Breast epithelium (tissue), 4 donors: Measurements from ENCODE around the gene GPR17. TPM values are rescaled to one million over a fixed set of nuclear protein-coding genes. Genes with fewer than 3 reads are reported as not detected.

Experiments
- DNase-seq, 2 donors: peaks; one replicate each; pipeline ENCODE4 v3.0.0-alpha.2; 2019; ENCODE audit warnings: low spot score in 2 of 2
- H3K27ac ChIP-seq, 2 donors: fragments of 200-600 bp; sonication (generic) in 1 of 2; one replicate each; pipeline ENCODE4 v1.5.1; 2016 to 2019; ENCODE audit warnings: mild to moderate bottlenecking in 1 of 2
- H3K27me3 ChIP-seq, 2 donors: fragments of 200-600 bp; sonication (generic) in 1 of 2; one replicate each; pipeline versions ENCODE4 v1.5.1 to v1.6.0; 2017 to 2019; ENCODE audit warnings: control low read depth in 1 of 2, mild to moderate bottlenecking in 1 of 2
- H3K36me3 ChIP-seq: fragments of 200-600 bp; one replicate; pipeline ENCODE4 v1.5.1; 2019
- H3K4me1 ChIP-seq, 2 donors: fragments of 200-600 bp; sonication (generic); one replicate each; pipeline ENCODE4 v1.5.1; 2016 to 2019; ENCODE audit warnings: control low read depth in 1 of 2
- H3K4me3 ChIP-seq, 3 donors: fragments of 200-600 bp; sonication (generic); 1 replicate in 2 of 3; 2 replicates in 1 of 3; pipeline ENCODE4 v1.5.1; 2016 to 2019; ENCODE audit warnings: mild to moderate bottlenecking in 3 of 3, moderate library complexity in 2 of 3
- H3K9me3 ChIP-seq, 2 donors: fragments of 200-600 bp; sonication (generic) in 1 of 2; one replicate each; pipeline ENCODE4 v1.5.1; 2016 to 2019; ENCODE audit warnings: control low read depth in 1 of 2
- POLR2A ChIP-seq: fragments of 450-650 bp; IDR thresholded peaks from one replicate; pipeline ENCODE4 v1.6.1; 2016; ENCODE audit warnings: antibody characterized with exemption, mild to moderate bottlenecking, moderate library complexity
- POLR2AphosphoS5 ChIP-seq, 3 donors: sonication (generic); formaldehyde crosslinking; IDR thresholded peaks; one replicate each; pipeline ENCODE4 v1.6.1; 2017; ENCODE audit warnings: antibody characterized with exemption in 3 of 3
- intact Hi-C: fragments of 100-400 bp; cut with DNase I; formaldehyde crosslinking; loops from one replicate; pipeline ENCODE4 v1.15.1; 2023; ENCODE audit warnings: low total_unique reads
- total RNA-seq, 3 donors: library from RNA; depleted of rRNA; stranded (reverse); fragments of >200 nt; gene quantifications; one replicate each; pipeline ENCODE4 v1.1.0, GENCODE V29; 2016
- TF ChIP-seq, protein P1 (sequence below), 3 donors: fragments of 450-650 bp; IDR thresholded peaks; one replicate each; pipeline ENCODE4 v1.5.1; 2016 to 2017; ENCODE audit warnings: antibody characterized with exemption in 3 of 3, mild to moderate bottlenecking in 3 of 3, moderate library complexity in 3 of 3

The GPR17 gene
- total RNA-seq, 3 donors from 2014 or later: not detected

DNA sequence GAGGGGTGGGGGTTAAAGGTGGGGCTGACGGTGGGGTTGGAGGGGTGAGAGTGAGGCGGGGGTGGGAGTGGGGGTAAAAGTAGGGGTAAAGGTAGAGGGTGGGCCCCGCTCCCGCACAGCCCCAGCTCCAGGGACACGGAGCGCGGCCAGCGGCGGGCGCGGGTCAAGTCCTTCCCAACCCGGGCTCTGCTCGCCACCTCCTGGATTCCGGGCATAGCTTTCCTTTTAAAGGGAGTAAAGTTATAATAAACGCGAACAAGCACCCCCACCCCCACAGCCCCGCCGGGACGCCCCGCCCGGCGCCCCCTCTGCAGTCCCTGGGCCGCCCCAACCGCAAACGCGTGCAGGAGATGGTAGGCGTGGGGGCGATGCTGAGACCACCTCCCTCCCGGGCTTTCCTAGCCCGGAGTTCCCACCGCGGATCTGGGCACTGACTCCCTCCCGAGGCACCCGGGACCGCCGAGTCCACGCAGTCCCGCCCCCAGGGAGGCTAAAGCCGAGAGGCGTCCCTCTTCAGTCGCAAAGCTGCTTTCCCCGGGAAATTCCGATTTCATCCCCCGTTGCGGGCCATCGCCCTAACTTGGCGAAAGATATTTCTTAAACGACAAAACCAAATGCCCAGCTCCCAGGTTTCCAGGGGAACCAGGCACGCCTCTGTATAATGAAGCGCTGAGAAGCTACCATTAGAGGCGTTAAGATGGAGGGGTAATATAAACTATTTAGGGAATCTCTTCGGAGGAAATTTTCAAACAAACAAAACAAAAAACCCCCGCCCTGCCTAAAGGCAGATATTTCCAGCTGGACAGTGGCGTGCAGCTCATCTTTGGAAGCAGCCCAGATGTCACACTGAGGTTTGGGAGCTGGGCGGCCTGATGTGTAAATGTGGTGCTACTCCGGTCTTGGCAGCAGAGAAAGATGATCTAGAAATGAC, 29.6 kb downstream of the GPR17 start, which contains the start of gene LIMS2:
Gene LIMS2 (minus strand): TSS at position 200 of the 931 bp plus-strand sequence. CDS start 506 bp downstream, outside the sequence.
- Histone ChIP-seq H3K9me3 (no peaks in the 10 kb centered on the region), H3K4me3 (peak within 1 kb of the TSS; percentile 61 to 82 (median 69)), H3K4me1 (no peaks in the 10 kb centered on the region), H3K27me3 (peaks cover 0 to 10% of the 10 kb centered on the region in 2 donors), H3K36me3 (no peaks in the 10 kb centered on the region), H3K27ac (peak within 1 kb of the TSS; percentile 74 to 89)
- intact Hi-C loops: no loop called here
- DNase-seq: peak; percentile 51 to 52
- TF ChIP-seq POLR2AphosphoS5 (IDR thresholded peaks at IDR 0.05) (no peak), POLR2A (no peak)
- TF ChIP-seq, protein P1, sequence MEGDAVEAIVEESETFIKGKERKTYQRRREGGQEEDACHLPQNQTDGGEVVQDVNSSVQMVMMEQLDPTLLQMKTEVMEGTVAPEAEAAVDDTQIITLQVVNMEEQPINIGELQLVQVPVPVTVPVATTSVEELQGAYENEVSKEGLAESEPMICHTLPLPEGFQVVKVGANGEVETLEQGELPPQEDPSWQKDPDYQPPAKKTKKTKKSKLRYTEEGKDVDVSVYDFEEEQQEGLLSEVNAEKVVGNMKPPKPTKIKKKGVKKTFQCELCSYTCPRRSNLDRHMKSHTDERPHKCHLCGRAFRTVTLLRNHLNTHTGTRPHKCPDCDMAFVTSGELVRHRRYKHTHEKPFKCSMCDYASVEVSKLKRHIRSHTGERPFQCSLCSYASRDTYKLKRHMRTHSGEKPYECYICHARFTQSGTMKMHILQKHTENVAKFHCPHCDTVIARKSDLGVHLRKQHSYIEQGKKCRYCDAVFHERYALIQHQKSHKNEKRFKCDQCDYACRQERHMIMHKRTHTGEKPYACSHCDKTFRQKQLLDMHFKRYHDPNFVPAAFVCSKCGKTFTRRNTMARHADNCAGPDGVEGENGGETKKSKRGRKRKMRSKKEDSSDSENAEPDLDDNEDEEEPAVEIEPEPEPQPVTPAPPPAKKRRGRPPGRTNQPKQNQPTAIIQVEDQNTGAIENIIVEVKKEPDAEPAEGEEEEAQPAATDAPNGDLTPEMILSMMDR (IDR thresholded peaks at IDR 0.05): no peak

DNA sequence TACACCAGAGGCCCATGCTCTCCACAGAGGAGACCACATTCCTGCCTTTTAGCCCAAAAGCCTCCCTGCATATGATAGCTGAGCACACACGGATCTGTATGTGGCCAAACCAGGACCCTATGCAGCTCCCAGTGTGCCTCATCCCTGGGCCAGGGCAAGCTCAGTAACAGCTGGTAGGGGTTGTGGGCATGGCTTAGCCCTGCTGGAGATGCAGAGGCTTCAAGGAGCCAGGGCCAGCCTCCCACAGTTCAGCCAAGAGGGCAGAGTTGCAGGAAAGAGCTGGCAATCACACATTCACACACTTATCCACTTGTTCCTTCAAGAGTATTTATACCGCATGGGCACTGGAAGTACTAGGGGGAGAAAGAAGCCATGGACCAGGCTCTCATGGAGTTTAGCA, 31.0 kb downstream of the GPR17 start:
- peak in 1 of 2 donors; percentile 33 for DNase-seq
- Histone ChIP-seq H3K4me3 (no peak overlapping the region), H3K9me3 (no peaks in the 10 kb centered on the region), H3K4me1 (no peaks in the 10 kb centered on the region), H3K27me3 (peaks cover 0 to 10% of the 10 kb centered on the region in 2 donors), H3K36me3 (no peaks in the 10 kb centered on the region), H3K27ac (no peak overlapping the region)
- TF ChIP-seq POLR2AphosphoS5 (IDR thresholded peaks at IDR 0.05) (no peak), POLR2A (no peak)
- TF ChIP-seq, protein P1 (IDR thresholded peaks at IDR 0.05): no peak
- intact Hi-C loops: no loop called here

DNA sequence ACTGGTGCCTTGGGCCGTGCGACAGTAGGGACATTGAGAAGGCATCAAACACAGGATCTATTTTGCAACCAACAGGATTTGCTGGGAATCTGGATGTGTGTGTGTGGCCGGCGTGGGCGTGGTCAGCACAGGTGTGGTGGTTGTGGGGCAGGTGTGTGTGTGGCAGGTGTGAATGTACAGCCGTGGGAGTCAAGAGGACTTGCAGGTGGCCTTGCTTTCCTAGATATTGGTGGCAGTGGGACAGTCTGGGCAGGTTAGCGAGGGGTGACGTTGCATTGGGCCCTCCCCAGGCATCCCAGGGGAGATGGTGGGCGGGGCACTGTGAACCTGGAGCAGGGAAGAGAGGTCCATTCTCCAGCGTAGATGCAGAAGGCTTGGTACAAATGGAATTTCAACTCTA, 32.6 kb downstream of the GPR17 start:
- Histone ChIP-seq H3K4me3 (no peak overlapping the region), H3K4me1 (no peaks in the 10 kb centered on the region), H3K36me3 (no peaks in the 10 kb centered on the region), H3K27me3 (peaks cover 0 to 10% of the 10 kb centered on the region in 2 donors), H3K27ac (no peak overlapping the region), H3K9me3 (no peaks in the 10 kb centered on the region)
- peak in 1 of 2 donors; percentile 35 for DNase-seq
- TF ChIP-seq POLR2A: no peak
- TF ChIP-seq, protein P1 (IDR thresholded peaks at IDR 0.05): no peak
- intact Hi-C loops: no loop called here

DNA sequence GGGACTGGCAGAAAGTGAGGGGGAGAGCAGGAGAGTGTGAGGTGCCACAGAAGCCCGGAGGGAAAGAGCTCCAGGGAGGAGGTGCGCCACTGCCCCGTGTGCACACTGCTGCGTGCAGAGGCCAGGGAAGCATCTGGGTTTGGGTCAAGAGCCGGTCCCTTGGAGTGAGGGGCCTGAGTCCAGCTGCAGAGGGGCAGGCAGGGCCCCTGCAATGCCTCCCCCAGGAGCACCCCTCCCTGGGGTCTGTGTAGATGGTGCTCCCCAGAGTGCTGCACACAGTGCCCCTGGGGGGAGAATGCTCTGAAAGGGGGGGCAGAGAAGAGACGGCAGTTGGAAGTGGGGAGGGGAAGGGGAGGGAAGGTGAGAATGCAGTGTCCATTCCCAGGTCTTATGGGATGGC, 33.0 kb downstream of the GPR17 start:
- no peak overlapping the region for H3K4me3 ChIP-seq
- peak in 1 of 2 donors; percentile 19 for DNase-seq
- intact Hi-C loops: no loop called here
- no peak overlapping the region for H3K27ac ChIP-seq
- H3K9me3 ChIP-seq: no peaks in the 10 kb centered on the region
- TF ChIP-seq, protein P1 (IDR thresholded peaks at IDR 0.05): no peak
- TF ChIP-seq POLR2A: no peak
- no peak for TF ChIP-seq POLR2AphosphoS5 (IDR thresholded peaks at IDR 0.05)
- H3K27me3 ChIP-seq: peaks cover 0 to 10% of the 10 kb centered on the region in 2 donors
- H3K36me3 ChIP-seq: no peaks in the 10 kb centered on the region
- no peaks in the 10 kb centered on the region for H3K4me1 ChIP-seq
